HL-60/S4 treated with phorbol 12-myristate 13-acetate at 8.2 ng/mL for 4 days and 3 days (cell line): ENCODE results near the gene SLC6A18.
"Not testable (repeated sequence)": the region's sequence is repeated elsewhere in the genome, so short reads cannot be mapped to it uniquely, and the experiment has no call there.

Experiments used
- in situ Hi-C: fragments of 300-500 bp; cut with MboI; formaldehyde crosslinking; loops from 2 replicates; pipeline ENCODE4 v1.15.0; 2022; ENCODE audit warnings: low sequenced_read_pairs

SLC6A18 gene

DNA sequence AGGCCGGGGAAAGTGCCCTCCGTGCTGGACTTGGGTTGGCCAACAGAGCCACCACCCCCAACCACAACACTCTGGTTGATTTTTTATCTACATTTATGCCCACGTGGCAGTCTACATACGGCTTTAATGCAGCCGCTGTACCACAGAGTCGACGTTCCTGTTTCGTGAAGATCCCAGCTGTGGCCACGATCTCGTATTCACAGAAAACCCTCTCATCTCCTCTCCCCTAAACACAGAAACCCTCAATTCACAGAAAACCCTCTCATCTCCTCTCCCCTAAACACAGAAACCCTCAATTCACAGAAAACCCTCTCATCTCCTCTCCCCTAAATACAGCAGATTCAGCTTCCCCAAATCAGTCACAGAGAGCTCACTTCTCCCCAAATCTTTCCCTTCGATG is 3.8 kb downstream of the SLC6A18 start:
- in situ Hi-C loops, result not testable (repeated sequence)

- in situ Hi-C loops, result no loop called here
These were observed 4.6 kb downstream of the SLC6A18 start for GRCh38 chr5:1229822-1230221.

- in situ Hi-C loops, result no loop called here
These were observed 5.4 kb downstream of the SLC6A18 start for GRCh38 chr5:1230551-1230950.

- in situ Hi-C loops, result no loop called here
These were observed 6.2 kb downstream of the SLC6A18 start for GRCh38 chr5:1231354-1231905.

DNA sequence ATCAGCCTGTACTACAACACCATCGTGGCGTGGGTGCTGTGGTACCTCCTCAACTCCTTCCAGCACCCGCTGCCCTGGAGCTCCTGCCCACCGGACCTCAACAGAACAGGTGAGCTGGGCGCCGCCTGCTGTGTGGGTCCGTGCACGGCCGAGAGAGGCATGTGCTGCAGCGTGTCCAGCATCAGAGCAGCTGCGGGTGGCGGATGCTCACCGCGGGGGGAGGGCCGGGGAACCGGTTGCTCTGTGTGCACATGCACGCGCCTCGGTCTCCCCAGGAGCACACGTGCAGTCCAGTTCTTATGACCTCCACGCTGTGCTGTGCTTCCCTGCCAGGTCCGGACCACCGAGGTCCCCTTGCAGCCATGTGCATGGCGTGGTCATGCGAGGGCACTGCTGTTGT is 7.6 kb downstream of the SLC6A18 start:
- in situ Hi-C loops, result no loop called here

DNA sequence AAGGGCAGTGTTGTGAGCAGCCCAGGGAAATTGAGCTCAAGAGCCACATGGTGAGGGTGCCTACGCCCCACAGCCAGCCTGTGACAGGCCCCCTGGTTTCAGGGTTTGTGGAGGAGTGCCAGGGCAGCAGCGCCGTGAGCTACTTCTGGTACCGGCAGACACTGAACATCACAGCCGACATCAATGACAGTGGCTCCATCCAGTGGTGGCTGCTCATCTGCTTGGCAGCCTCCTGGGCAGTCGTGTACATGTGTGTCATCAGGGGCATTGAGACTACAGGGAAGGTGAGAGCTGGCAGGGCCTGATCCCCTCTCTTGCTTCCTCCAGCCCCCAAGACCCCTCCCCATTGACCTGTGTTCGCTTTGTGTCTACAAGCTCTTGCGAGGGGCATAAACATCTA is 10.2 kb downstream of the SLC6A18 start:
- in situ Hi-C loops, result no loop called here

DNA sequence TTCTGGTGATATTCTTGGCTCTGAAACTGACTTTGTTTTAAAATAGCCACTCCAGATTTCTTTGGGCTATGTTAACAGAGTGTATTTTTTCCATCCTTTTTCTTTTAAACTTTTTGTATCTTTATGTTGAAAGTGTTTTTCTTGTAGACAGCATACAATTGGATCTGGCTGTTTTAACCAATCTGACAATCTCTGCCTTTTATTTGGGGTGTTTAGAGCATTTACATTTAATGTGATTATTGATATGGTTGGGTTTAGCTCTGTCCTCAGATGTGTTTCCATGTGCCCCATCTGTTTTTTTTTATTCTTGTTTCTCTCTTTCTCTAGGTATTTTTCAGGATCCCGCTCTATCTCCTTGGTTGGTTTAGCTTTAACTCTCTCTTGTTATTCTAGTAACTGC is 10.7 kb downstream of the SLC6A18 start:
- in situ Hi-C loops, result no loop called here

DNA sequence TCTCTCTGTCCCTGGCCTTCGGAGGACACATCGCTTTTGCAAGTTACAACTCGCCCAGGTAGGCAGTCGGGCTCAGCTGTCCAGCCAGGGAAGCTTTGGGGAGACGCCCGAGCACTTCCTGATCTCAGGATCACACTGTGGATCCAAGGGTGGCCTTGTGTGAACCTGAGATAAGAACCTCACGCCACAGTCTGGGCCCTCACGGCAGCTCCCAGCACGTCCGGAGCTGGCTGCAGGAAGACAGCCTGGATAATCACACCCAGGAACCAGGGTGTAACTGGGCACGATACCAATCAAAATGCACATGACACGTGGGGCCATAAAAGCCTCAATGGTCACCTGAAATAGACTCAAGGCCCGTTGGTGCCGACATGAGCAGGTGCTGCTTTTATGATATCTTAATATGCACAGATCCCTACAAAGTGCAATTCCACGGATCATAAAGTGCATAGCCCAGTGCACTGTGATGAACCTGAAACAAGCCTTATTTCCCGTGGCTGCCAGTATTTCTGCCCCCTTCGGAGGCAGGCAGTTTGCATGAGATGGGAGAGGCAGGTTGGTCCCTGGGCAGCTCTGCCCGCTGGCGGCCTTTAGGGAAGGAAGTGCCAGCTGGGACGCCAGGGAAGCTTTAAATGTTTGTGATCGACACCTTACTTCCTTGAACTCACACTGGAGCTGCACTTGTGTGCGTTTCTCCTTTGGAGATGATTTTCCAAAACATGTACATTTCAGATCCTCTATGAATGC is 14.5 kb downstream of the SLC6A18 start:
- in situ Hi-C loops, result no loop called here

DNA sequence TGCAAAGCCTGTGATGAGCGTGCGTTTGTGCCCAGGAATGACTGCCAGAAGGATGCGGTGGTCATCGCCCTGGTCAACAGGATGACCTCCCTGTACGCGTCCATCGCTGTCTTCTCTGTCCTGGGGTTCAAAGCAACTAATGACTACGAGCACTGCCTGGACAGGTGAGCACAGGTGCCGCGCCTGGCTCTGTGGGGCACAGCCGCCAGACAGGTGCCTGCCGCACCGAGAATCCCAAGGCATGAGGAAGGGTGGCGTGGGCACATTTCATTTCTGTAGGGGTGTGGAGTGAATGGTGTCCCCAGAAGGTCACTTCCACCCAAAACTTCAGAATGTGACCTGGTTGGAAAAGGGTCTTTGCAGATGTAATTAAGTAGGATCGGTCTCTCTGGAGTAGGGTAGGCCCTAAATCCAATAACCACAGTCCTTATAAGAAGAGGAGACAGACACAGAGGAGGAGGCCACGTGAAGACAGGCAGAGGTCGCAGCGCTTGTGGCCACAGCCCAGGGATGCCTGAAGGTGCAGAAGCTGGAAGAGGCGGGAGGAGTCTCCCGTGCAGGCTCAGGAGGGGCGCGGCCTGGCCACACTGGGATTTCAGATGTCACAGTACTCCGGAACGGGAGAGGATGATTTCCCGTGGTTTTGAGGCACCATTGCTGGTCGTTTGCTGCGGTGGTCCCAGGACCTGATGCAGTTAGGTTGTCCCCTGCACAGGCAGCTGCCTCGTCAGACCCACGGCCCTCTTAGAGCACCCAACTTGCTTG is 15.5 kb downstream of the SLC6A18 start:
- in situ Hi-C loops, result no loop called here

DNA sequence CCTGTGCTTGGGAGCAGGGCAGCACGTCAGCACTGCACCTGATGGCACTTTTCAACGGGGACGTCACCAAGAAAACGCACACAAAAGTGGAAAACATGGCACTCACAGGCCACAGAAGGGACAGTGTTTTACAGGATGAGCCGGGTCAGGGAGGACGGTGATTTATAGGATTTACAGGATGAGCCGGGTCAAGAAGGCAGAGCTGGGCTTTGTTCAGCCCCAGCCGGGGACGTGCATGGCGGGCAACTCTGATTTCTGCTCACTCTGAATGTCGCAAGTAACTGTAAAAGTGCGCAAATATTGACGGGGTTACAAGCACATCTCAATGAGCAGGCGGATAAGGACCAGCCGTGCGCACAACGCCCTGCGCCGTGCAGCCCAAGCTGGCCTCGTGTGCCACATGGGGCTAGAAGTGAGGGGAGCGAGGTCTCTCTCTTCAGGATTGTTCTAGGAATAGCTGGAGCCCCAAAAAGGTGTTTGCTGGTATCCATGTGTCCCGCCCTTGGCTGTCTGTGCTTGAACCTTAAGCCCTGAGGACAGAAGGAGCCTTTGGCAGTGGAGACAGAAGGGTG is 16.4 kb downstream of the SLC6A18 start:
- in situ Hi-C loops, result no loop called here

DNA sequence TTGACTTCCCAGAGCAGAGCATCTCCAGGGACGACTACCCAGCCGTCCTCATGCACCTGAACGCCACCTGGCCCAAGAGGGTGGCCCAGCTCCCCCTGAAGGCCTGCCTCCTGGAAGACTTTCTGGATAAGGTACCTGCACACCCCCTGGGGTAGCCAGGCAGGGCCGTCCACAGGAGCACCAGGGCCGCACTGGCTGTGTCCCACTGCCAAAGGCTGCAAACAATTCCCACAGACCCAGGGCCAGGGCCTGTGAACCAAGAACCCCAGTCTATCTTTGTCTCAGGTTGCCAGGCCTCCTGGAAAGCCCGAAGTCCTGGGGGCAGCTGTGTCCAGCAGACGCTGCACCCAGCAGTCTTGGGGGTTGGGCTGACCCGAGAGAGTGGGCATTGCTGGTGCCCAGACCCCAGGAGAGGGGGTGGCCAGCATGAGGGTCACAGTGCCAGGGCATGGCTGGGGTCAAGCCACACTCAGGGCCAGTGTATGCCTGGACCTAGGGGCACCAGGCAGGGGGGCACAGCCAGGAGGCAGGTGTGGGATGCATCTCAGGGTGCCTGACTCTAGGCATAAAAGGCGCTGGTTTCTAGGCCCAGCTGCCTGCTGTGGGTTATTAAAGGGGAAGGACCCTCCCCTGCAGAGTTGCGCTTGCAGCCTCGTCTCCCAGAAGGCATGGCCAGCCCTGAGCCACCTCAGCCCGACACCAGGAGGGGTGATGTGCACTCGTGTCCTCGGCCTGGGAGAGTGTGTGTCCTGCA is 17.7 kb downstream of the SLC6A18 start:
- in situ Hi-C loops, result no loop called here

GRCh38 chr5:1243487-1244130 is 18.4 kb downstream of the SLC6A18 start:
- in situ Hi-C loops, result no loop called here

GRCh38 chr5:1244255-1244654 is 19.1 kb downstream of the SLC6A18 start:
- in situ Hi-C loops, result no loop called here

GRCh38 chr5:1244976-1245375 is 19.8 kb downstream of the SLC6A18 start:
- in situ Hi-C loops, result no loop called here

GRCh38 chr5:1245905-1246576 is 20.9 kb downstream of the SLC6A18 start:
- in situ Hi-C loops, result no loop called here

DNA sequence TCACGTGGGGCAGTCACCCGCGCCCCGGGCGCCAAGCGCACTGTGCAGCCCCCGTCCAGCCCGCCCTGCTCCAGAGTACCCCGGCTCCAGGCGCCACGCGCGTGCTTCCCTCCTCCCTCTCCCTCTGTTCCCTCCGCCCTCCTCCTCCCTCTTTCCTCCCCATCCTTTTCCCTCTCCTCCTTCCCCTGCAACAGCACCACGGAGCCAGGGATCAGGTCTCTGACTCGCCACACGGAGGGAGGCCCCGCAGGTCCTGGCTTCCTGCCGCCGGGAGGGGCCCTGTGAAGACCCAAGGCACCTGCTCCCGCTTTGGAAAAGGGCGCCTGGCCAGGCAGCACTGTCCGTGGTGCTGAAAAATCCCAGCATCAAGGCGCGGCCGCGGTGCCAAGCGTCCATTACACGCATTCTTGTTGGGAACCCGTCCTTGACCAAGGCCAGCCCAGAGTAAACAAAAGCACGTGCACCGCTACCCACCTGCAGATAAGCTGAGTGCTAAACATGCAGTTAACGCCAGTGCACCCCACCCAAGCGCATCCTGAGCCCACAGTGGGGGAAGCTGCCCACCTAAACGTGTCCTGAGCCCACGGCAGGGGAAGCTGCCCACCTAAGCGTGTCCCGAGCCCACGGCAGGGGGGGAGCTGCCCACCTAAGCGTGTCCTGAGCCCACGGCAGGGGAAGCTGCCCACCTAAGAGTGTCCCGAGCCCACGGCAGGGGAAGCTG is 21.7 kb downstream of the SLC6A18 start:
- in situ Hi-C loops, result no loop called here

DNA sequence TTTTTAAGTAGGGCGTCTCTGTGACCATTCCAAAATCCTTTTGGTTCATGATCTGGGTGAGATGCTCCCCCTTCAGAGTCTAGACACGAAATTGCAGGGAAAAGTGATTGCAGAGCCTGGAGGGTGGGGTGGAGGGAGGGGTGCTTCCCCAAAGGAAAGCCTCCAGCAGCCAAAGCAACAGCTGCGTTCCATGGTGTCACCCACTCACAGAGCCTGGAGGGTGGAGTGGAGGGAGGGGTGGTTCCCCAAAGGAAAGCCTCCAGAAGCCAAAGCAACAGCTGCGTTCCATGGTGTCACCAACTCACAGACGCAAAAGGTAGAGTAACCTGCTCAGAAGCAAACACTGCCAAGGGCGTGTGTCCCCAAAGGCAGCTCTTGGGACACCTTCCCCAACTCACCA is 22.6 kb downstream of the SLC6A18 start:
- in situ Hi-C loops, result no loop called here

GRCh38 chr5:1249366-1250280 is 24.4 kb downstream of the SLC6A18 start:
- in situ Hi-C loops, result no loop called here
